GM15510 (cell line): Measurements from ENCODE around the gene ARFIP1.

Experiments used
- POLR2A ChIP-seq: IDR thresholded peaks from 3 replicates; pipeline ENCODE4 v1.6.1; 2011; ENCODE audit warnings: borderline replicate concordance; ENCODE audit not compliant: insufficient read length; ENCODE audit errors: extremely low read depth

Gene ARFIP1

GRCh38 chr4:152777488-152777887, 2.3 kb upstream of the ARFIP1 start:
- TF ChIP-seq POLR2A = no peak

- no peak for TF ChIP-seq POLR2A
These were observed 870 bp upstream of the ARFIP1 start for GRCh38 chr4:152778656-152779512.

DNA sequence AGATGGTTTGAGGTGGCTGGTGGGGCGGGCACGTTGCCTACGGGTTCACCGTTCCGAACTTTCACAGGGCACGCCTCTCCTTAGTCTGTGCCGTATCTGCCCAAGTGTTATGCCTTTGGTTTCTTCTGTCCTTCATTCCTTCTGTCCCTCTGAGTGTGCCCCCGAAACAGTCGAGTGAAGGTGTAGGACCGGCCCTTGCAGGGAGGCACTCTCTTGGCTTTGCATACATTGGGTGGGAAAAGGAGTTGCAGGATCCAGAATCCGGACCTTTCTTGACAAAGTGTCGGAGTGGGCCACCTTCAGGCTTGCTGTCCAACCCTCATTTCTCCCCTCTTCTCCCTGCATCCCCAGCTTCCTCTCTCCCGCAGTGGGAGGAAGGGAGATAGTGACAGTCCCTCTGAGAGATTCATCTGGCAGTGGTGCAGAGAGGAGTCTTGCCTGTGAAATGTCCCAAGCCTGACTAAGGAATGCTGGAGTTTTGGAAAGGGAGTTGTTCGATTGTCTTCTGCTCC, 569 bp downstream of the ARFIP1 start:
- no peak for TF ChIP-seq POLR2A

DNA sequence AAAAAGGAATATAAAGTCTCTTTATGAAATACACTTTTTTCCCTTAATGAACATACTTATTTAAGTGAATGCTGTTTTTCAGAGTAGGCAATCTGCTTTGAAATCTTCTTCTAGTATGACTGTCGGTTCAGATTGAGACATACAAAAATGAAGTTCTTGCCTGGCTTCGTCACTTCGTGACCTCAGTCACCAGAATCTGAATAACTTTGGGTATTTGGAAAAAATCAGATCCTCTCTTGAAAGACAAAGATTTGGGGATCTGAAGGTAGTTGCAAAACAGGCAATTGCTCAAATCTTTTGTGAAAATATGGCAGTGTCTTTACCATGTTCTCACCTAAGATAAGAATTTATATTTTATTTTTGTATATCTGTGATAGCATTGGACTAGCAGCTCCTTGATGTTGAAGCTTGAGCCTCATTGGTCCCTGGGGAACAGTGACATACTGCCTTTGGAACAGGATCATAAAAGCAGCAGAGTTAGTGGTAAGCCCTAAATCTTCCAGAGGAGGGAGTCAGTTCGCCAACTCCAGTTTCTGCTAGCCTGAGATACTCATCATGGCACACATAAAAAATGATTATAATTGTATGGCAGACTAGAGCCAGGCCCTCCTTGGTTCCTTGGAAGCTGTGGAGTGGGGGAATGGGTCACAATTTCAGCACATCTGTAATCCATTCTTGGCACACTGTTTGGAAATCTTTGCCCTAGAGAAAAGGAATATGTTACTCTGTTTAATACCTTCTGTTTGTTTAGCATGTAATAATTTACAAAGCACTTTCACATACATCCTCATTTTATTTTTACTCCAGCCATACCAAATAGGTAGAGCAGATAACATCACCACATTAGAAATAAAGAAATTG, 5.0 kb downstream of the ARFIP1 start:
- no peak for TF ChIP-seq POLR2A

DNA sequence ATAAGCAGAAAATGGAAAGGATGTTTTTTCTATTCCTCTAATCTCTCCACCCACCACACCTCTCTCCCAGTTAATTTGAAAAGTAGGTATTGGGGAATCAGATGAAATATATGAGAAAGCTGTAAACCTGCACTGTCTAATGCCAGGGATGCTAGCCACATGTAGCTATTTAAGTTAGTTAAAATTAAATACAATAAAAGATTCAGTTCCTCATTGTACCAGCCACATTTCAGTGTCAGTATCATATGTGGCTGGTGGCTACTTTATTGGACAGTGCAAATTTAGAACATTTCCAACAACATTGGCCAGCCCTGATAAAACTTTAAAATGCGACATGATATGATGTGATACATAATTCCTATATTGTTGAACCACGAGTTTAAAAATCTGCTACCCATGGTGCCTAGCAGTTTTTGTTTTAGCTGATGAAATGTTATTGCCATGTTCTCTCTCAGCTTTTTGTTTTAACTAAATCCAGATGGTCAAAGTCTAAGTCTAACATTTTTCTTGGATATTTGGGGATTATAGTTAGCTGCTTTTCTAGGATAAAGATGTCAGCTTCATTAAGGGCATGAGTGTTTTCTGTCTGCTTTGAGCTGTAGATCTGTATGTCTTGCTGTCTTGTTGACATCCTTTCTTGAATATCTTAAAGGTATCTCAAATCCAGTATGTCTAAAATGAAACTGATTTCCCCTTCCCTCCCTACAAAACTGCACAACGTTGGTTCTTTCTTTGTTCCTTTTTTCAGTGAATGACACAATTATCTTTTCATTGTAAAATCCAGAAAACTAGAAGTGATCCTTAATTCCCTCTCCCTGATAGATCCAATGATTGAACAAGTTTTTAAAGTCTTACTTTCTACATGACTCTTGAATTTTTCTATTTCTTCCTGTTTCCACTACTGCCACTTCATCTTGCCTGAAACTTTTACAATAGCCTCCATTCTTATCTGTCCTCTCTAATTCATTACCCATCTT, 6.2 kb downstream of the ARFIP1 start:
- no peak for TF ChIP-seq POLR2A

GRCh38 chr4:152786627-152787026, 6.9 kb downstream of the ARFIP1 start:
- TF ChIP-seq POLR2A = no peak

DNA sequence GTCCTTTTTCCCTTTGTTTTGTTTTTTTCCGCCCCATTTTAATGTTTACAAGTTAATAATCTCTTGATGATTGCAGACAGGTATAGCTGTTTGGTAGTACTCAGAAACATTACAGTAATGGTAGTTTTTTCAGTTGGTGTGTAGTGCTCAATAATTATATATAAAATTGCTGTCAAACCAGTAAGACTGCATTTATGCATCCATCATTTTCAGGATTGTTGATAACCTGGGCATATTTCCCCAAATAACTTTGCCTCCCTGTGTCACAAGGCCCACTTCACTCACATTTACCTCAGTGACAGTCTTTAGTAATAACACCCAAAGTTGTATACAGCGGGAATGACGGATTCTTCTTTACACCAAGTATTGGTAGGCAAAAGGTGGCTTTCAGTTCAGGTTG, 16.1 kb downstream of the ARFIP1 start:
- no peak for TF ChIP-seq POLR2A

- TF ChIP-seq POLR2A = no peak
These were observed 23.8 kb downstream of the ARFIP1 start for GRCh38 chr4:152803541-152803940.

DNA sequence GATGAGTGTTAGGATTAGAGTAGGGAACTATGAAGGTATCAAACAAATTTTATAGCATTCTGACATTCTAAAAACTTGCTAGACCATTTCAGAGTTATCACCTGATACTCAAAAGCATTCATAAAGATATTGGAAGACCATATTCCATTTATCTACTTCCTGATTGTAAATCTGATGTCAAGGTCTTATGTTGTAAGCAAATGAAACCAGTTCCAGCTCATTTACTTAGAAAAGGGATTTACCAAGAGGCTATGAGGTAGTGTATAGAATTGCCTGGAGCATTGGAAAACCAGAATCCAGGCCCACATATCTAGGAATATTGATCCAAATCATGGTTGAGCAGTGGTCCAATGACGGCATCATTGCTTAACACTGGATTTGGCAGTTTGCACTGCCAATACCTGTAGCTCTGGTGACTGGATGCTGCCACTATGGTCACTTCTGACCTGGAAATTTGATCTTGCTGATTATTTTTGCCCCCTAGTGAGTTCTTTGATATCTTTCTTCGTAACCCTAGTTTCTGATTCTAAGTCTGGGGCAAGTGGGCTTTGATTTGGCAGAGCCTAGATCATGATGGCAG, 25.4 kb downstream of the ARFIP1 start:
- no peak for TF ChIP-seq POLR2A

- TF ChIP-seq POLR2A = no peak
These were observed 26.1 kb downstream of the ARFIP1 start for GRCh38 chr4:152805818-152806217.

DNA sequence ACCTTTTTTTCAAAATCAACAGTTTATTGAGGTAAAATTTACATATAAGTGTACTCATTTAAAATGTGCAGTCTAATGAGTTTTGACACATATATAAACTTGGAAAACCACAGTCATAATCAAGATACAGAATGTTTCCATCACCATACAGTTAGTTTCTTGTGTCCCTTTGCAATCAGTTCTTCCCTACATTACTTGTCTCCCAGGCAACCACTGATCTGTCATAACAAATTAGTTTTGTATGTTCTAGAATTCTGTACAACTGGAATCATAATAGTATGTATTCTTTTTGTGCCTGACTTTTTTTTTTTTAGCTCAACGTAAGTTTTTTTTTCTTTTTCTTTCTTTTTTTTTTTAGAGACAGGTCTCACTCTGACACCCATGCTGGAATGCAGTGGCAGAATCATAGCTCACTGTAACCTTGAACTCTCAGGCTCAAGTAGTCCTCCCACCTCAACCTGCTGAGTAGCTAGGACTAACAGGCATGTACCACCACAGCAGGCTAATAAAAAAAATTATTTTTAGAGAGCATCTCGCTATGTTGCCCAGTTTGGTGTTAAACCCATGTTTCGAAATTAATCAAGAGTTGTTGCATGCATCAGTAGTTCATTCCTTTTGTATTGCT, 26.9 kb downstream of the ARFIP1 start:
- TF ChIP-seq POLR2A = no peak

- no peak for TF ChIP-seq POLR2A
These were observed 27.6 kb downstream of the ARFIP1 start for GRCh38 chr4:152807294-152807829.

GRCh38 chr4:152808670-152809069, 28.9 kb downstream of the ARFIP1 start:
- no peak for TF ChIP-seq POLR2A

DNA sequence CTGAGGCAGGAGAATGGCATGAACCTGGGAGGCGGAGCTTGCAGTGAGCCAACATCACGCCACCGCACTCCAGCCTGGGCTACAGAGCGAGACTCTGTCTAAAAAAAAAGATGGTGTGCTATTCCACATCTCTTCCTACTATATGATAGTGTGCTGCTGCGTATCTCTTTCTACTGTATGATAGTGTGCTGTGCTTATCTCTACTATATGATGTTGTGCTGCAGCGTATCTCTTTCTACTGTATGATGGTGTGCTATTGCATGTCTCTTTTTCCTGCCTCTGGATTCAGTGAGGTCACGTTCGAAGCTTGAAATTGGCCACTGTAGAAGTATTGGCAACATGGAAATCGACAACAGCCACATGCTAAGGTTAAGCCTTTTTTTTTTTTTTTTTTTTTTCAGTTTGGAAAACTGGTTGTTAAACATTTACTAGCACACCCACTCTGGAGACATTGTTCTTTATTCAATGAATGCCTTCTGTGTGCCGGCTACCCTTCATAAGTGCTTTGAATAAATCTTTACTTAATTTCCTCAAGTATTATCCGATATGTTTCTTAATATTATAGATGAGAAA, 31.0 kb downstream of the ARFIP1 start:
- no peak for TF ChIP-seq POLR2A

- TF ChIP-seq POLR2A = no peak
These were observed 35.3 kb downstream of the ARFIP1 start for GRCh38 chr4:152815078-152815477.
